Heart left ventricle (tissue), 16 donors: ENCODE data around the gene CLCN3. TPM values are rescaled to one million over a fixed set of nuclear protein-coding genes. Genes with fewer than 3 reads are reported as not detected.

Experiments used
- ATAC-seq, 4 donors: fragments of 200-7000 bp; cut with Tn5 transposase; one replicate each; pipeline ENCODE4 v1.9.1; 2020 to 2022; ENCODE audit warnings: moderate library complexity in 4 of 4, mild to moderate bottlenecking in 3 of 4, moderate number of reproducible peaks in 1 of 4
- DNase-seq, 5 donors: peaks; one replicate each; pipeline ENCODE4 v3.0.0-alpha.2; 2020
- H3K27ac ChIP-seq, 12 donors: fragments of 200-600 bp; sonication (generic) in 4 of 12; one replicate each; pipeline versions ENCODE4 v1.5.0 to v1.8.0; 2016 to 2022; ENCODE audit warnings: mild to moderate bottlenecking in 2 of 12
- H3K27me3 ChIP-seq, 9 donors: fragments of 200-600 bp; sonication (generic) in 2 of 9; one replicate each; pipeline versions ENCODE4 v1.5.1 to v1.8.0; 2016 to 2022; ENCODE audit warnings: mild to moderate bottlenecking in 3 of 9
- H3K36me3 ChIP-seq, 9 donors: fragments of 200-600 bp; sonication (generic) in 2 of 9; one replicate each; pipeline versions ENCODE4 v1.5.0 to v1.8.0; 2018 to 2022; ENCODE audit warnings: mild to moderate bottlenecking in 2 of 9
- H3K4me1 ChIP-seq, 12 donors: fragments of 200-600 bp; sonication (generic) in 4 of 12; one replicate each; pipeline versions ENCODE4 v1.5.0 to v1.8.0; 2016 to 2022; ENCODE audit warnings: mild to moderate bottlenecking in 3 of 12
- H3K4me3 ChIP-seq, 12 donors: fragments of 200-600 bp; sonication (generic) in 4 of 12; one replicate each; pipeline versions ENCODE4 v1.5.0 to v1.8.0; 2017 to 2022; ENCODE audit warnings: mild to moderate bottlenecking in 9 of 12, moderate library complexity in 4 of 12
- H3K9me3 ChIP-seq, 12 donors: fragments of 200-600 bp; sonication (generic) in 4 of 12; one replicate each; pipeline versions ENCODE4 v1.5.0 to v1.8.0; 2016 to 2022; ENCODE audit warnings: mild to moderate bottlenecking in 1 of 12
- POLR2A ChIP-seq, 2 donors: fragments of 450-650 bp; IDR thresholded peaks; one replicate each; pipeline ENCODE4 v1.6.1; 2017; ENCODE audit warnings: antibody characterized with exemption in 2 of 2, mild to moderate bottlenecking in 2 of 2, moderate library complexity in 2 of 2
- WGBS, 4 donors: extraction: QIAGEN DNeasy Blood & Tissue Kit in 2 of 4; methylation state at CpG; one replicate each; pipeline versions ENCODE4 v1.1.5 to v1.1.7; 2013 to 2018; 5-methylcytosine and 5-hydroxymethylcytosine counted together
- intact Hi-C, 10 donors: fragments of 100-400 bp; cut with DNase I; formaldehyde crosslinking; loops; one replicate each; pipeline versions ENCODE4 v1.11.1 to v1.14.2; 2022
- polyA plus RNA-seq, 2 donors: library from polyadenylated mRNA; stranded (reverse); fragments of 200-250 nt; gene quantifications; one replicate each; pipeline ENCODE4 v1.2.3, GENCODE V29; 2013
- total RNA-seq, 9 donors: library from RNA; depleted of rRNA in 2 of 9; stranded (reverse); fragments of >200 nt in 2 of 9; fragmentation: NEBNext Ultra II Directional in 3 of 9; extraction: Animal tissue kit (Norgen Biotek cat#: 25700) in 3 of 9; gene quantifications; one replicate each; pipeline versions ENCODE4 v1.1.0 to v1.2.4, GENCODE V29; 2016 to 2023
- TF ChIP-seq, protein P1 (sequence below), 12 donors: fragments of 200-600 bp; sonication (generic) in 4 of 12; IDR thresholded peaks; one replicate each; pipeline versions ENCODE4 v1.5.0 to v1.8.0; 2018 to 2022; ENCODE audit warnings: antibody characterized with exemption in 12 of 12, mild to moderate bottlenecking in 5 of 12
- donor health status: ischemic (EF 13 %, LVEDD 7.1; RV severe dilation, severe dysfunction).
- donor health status: healthy with polysubstance abuse.
- donor health status: DM: no; HTN: yes; CAD: no.
- donor health status: DM: no; HTN: no; CAD: no.
- donor health status: ischemic (EF 25% LVEDD 6.9; RV normal size, moderate dysfunction).
- donor health status: ischemic (EF 25% LVEDD 5.7; RV mildly dilated, moderate dysfunction).
- donor health status: healthy.
- donor health status: DM: yes; HTN: yes; CAD: no.
- donor health status: ischemic (EF 35%, LVEDD 5.7; RV mildly dilated, moderate dysfunction).
- donor health status: nonischemic (EF 11% LVEDD 7.7; RV severe dilation, severe dysfunction).
- donor health status: DM: yes; HTN: yes; CAD: no.
- donor health status: PGD.
- donor health status: ischemic (EF 29% LVEDD 5.4; RV normal size, mild dysfunction).
- donor health status: nonischemic (EF 23%, LVEDD 6.1; RV moderate dilation, normal function).

CLCN3 gene
- total and polyA plus RNA-seq, 11 donors: 17.4 to 86.2 (median 57.4) TPM

GRCh38 chr4:169616846-169617245 is 3.5 kb upstream of the CLCN3 start:
- ATAC-seq (no peak), DNase-seq (no peak)
- Histone ChIP-seq H3K27ac (no peak overlapping the region), H3K9me3 (no peaks in the 10 kb centered on the region), H3K4me3 (no peak overlapping the region), H3K27me3 (no peaks in the 10 kb centered on the region), H3K36me3 (no peaks in the 10 kb centered on the region), H3K4me1 (peaks cover 0 to 32% (median 14%) of the 10 kb centered on the region in 12 donors)
- intact Hi-C loops: loop anchor here in 9 of 10 donors (5.0 to 10.0 kb wide), 10 partner anchors 50 to 430 kb away; partner anchors contain the start of gene HPF1 (in 1 of the 9)
- TF ChIP-seq POLR2A (IDR thresholded peaks at IDR 0.05): no peak
- TF ChIP-seq, protein P1, sequence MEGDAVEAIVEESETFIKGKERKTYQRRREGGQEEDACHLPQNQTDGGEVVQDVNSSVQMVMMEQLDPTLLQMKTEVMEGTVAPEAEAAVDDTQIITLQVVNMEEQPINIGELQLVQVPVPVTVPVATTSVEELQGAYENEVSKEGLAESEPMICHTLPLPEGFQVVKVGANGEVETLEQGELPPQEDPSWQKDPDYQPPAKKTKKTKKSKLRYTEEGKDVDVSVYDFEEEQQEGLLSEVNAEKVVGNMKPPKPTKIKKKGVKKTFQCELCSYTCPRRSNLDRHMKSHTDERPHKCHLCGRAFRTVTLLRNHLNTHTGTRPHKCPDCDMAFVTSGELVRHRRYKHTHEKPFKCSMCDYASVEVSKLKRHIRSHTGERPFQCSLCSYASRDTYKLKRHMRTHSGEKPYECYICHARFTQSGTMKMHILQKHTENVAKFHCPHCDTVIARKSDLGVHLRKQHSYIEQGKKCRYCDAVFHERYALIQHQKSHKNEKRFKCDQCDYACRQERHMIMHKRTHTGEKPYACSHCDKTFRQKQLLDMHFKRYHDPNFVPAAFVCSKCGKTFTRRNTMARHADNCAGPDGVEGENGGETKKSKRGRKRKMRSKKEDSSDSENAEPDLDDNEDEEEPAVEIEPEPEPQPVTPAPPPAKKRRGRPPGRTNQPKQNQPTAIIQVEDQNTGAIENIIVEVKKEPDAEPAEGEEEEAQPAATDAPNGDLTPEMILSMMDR (IDR thresholded peaks at IDR 0.05): no peak

GRCh38 chr4:169617306-169617705 is 3.1 kb upstream of the CLCN3 start:
- Histone ChIP-seq H3K27me3 (no peaks in the 10 kb centered on the region), H3K36me3 (no peaks in the 10 kb centered on the region), H3K4me3 (no peak overlapping the region), H3K27ac (no peak overlapping the region), H3K4me1 (peaks cover 0 to 36% (median 17%) of the 10 kb centered on the region in 12 donors), H3K9me3 (no peaks in the 10 kb centered on the region)
- TF ChIP-seq, protein P1 (IDR thresholded peaks at IDR 0.05): no peak
- no peak for TF ChIP-seq POLR2A (IDR thresholded peaks at IDR 0.05)
- no peak for ATAC-seq
- no peak for DNase-seq
- intact Hi-C loops: loop anchor here in 9 of 10 donors (5.0 to 10.0 kb wide), 10 partner anchors 50 to 430 kb away; partner anchors contain the start of gene HPF1 (in 1 of the 9)
- WGBS, 4 donors: 81 to 96% (median 83%) methylated on average over 2 of the region's 2 CpGs

GRCh38 chr4:169618286-169618685 is 2.1 kb upstream of the CLCN3 start:
- H3K36me3 ChIP-seq: no peaks in the 10 kb centered on the region
- intact Hi-C loops: loop anchor here in 9 of 10 donors (5.0 to 10.0 kb wide), 10 partner anchors 49 to 429 kb away; partner anchors contain the start of gene HPF1 (in 1 of the 9)
- TF ChIP-seq, protein P1 (IDR thresholded peaks at IDR 0.05): no peak
- no peak for TF ChIP-seq POLR2A (IDR thresholded peaks at IDR 0.05)
- no peak overlapping the region for H3K27ac ChIP-seq
- ATAC-seq (no peak), DNase-seq (no peak)
- no peaks in the 10 kb centered on the region for H3K9me3 ChIP-seq
- H3K27me3 ChIP-seq: no peaks in the 10 kb centered on the region
- 45 to 54% (median 51%) methylated on average over 3 of the region's 3 CpGs for WGBS, 4 donors
- peaks cover 0 to 36% (median 21%) of the 10 kb centered on the region in 12 donors for H3K4me1 ChIP-seq
- H3K4me3 ChIP-seq: no peak overlapping the region

GRCh38 chr4:169618986-169619385 is 1.4 kb upstream of the CLCN3 start:
- intact Hi-C loops: loop anchor here in 9 of 10 donors (5.0 to 10.0 kb wide), 10 partner anchors 48 to 428 kb away; partner anchors contain the start of gene HPF1 (in 1 of the 9)
- Histone ChIP-seq H3K4me3 (peak overlapping the region in 8 of 12 donors; percentile 64 to 84 (median 74)), H3K27me3 (no peaks in the 10 kb centered on the region), H3K9me3 (no peaks in the 10 kb centered on the region), H3K36me3 (no peaks in the 10 kb centered on the region), H3K4me1 (peaks cover 0 to 34% (median 21%) of the 10 kb centered on the region in 12 donors), H3K27ac (peak overlapping the region in 10 of 12 donors; percentile 88 to 97 (median 94))
- 85 to 96% (median 93%) methylated on average over 4 of the region's 4 CpGs for WGBS, 4 donors
- TF ChIP-seq, protein P1 (IDR thresholded peaks at IDR 0.05): no peak
- no peak for TF ChIP-seq POLR2A (IDR thresholded peaks at IDR 0.05)
- ATAC-seq (no peak), DNase-seq (no peak)
